CD14-positive monocyte (primary cell): ENCODE measurements around the gene ADAT3. TPM values are rescaled to one million over a fixed set of nuclear protein-coding genes. Genes with fewer than 3 reads are reported as not detected.

Source experiments
- DNase-seq, 3 donors: peaks; one replicate each; pipeline ENCODE4 v3.0.0-alpha.2; 2011 to 2022
- H2AFZ ChIP-seq: 2 replicates; pipeline ENCODE4 v1.6.0; 2012; ENCODE audit warnings: mild to moderate bottlenecking, low read depth, low read length, inconsistent platforms; ENCODE audit not compliant: insufficient read depth, poor library complexity, severe bottlenecking
- H3K27ac ChIP-seq, 2 donors: 1 replicate in 1 of 2; 2 replicates in 1 of 2; pipeline ENCODE4 v1.5.1; 2012 to 2013; ENCODE audit warnings: low read length in 2 of 2, control low read depth in 1 of 2, inconsistent platforms in 1 of 2, low read depth in 1 of 2, mild to moderate bottlenecking in 1 of 2
- H3K27me3 ChIP-seq, 2 donors: one replicate each; pipeline versions ENCODE4 v1.6.0 to v1.6.1; 2011 to 2013; ENCODE audit warnings: low read length in 2 of 2; ENCODE audit not compliant: control insufficient read depth in 2 of 2, insufficient read depth in 2 of 2
- H3K36me3 ChIP-seq, 2 donors: replicated peaks in 1 of 2; 1 replicate in 1 of 2; 2 replicates in 1 of 2; pipeline versions ENCODE4 v1.5.1 to v1.6.1; 2012 to 2013; ENCODE audit warnings: low read length in 2 of 2, control low read depth in 1 of 2, inconsistent platforms in 1 of 2, mild to moderate bottlenecking in 1 of 2; ENCODE audit not compliant: insufficient read depth in 2 of 2, control insufficient read depth in 1 of 2
- H3K4me1 ChIP-seq, 2 donors: 1 replicate in 1 of 2; 2 replicates in 1 of 2; pipeline versions ENCODE4 v1.5.1 to v1.6.1; 2012 to 2013; ENCODE audit warnings: low read length in 2 of 2, control low read depth in 1 of 2, inconsistent platforms in 1 of 2, mild to moderate bottlenecking in 1 of 2, moderate library complexity in 1 of 2; ENCODE audit not compliant: insufficient read depth in 2 of 2, control insufficient read depth in 1 of 2
- H3K4me2 ChIP-seq: replicated peaks from 2 replicates; pipeline ENCODE3; 2012; ENCODE audit warnings: low read length, moderate library complexity, mild to moderate bottlenecking; ENCODE audit not compliant: poor library complexity, severe bottlenecking; ENCODE audit errors: extremely low read depth
- H3K4me3 ChIP-seq, 3 experiments: fragments of 200-600 bp in 1 of 3; sonication (generic) in 1 of 3; replicated peaks in 1 of 3; 1 replicate in 2 of 3; 2 replicates in 1 of 3; pipeline ENCODE4 v1.5.1; 2011 to 2013; ENCODE audit warnings: low read length in 3 of 3, mild to moderate bottlenecking in 3 of 3, control low read depth in 2 of 3, low read depth in 2 of 3, inconsistent platforms in 1 of 3, moderate library complexity in 1 of 3
- H3K79me2 ChIP-seq: 2 replicates; pipeline ENCODE4 v1.6.0; 2012; ENCODE audit warnings: mild to moderate bottlenecking, control low read depth, inconsistent platforms, low read length, moderate library complexity; ENCODE audit not compliant: insufficient read depth
- H3K9ac ChIP-seq: 2 replicates; pipeline ENCODE4 v1.6.0; 2017; ENCODE audit warnings: low read length, mild to moderate bottlenecking; ENCODE audit not compliant: insufficient read depth, poor library complexity, severe bottlenecking
- H3K9me3 ChIP-seq, 2 donors: replicated peaks in 1 of 2; 1 replicate in 1 of 2; 2 replicates in 1 of 2; pipeline versions ENCODE4 v1.5.1 to v1.6.1; 2012 to 2013; ENCODE audit warnings: low read length in 2 of 2, control low read depth in 1 of 2; ENCODE audit not compliant: control insufficient read depth in 1 of 2, insufficient read depth in 1 of 2
- H4K20me1 ChIP-seq: 2 replicates; pipeline ENCODE4 v1.6.0; 2012; ENCODE audit warnings: mild to moderate bottlenecking, low read length, control low read depth, moderate library complexity; ENCODE audit not compliant: insufficient read depth
- H3K27ac Mint-ChIP-seq, 7 donors: one replicate each; pipeline ENCODE4 v1.8.0; 2020; ENCODE audit warnings: mild to moderate bottlenecking in 7 of 7, mixed read lengths in 7 of 7, moderate library complexity in 6 of 7, inconsistent platforms in 2 of 7
- H3K27me3 Mint-ChIP-seq, 3 donors: one replicate each; pipeline ENCODE4 v1.8.0; 2021 to 2022; ENCODE audit warnings: low read depth in 3 of 3, mild to moderate bottlenecking in 3 of 3, mixed read lengths in 3 of 3, moderate library complexity in 3 of 3, inconsistent platforms in 1 of 3
- H3K36me3 Mint-ChIP-seq, 2 donors: one replicate each; pipeline ENCODE4 v1.8.0; 2020; ENCODE audit warnings: mixed read lengths in 2 of 2, inconsistent platforms in 1 of 2, mild to moderate bottlenecking in 1 of 2
- H3K4me1 Mint-ChIP-seq: one replicate; pipeline ENCODE4 v1.8.0; 2020; ENCODE audit warnings: mild to moderate bottlenecking, mixed read lengths
- H3K4me3 Mint-ChIP-seq, 2 donors: one replicate each; pipeline ENCODE4 v1.8.0; 2020; ENCODE audit warnings: mild to moderate bottlenecking in 2 of 2, mixed read lengths in 2 of 2, moderate library complexity in 1 of 2
- H3K9me3 Mint-ChIP-seq, 7 donors: one replicate each; pipeline ENCODE4 v1.8.0; 2020 to 2022; ENCODE audit warnings: mixed read lengths in 7 of 7, mild to moderate bottlenecking in 6 of 7, moderate library complexity in 6 of 7, inconsistent platforms in 2 of 7
- CTCF ChIP-seq: fragments of 200-600 bp; IDR thresholded peaks from one replicate; pipeline ENCODE4 v1.8.0; 2022; ENCODE audit warnings: antibody characterized with exemption, mild to moderate bottlenecking
- WGBS: methylation state at CpG from one replicate; pipeline ENCODE4 v1.1.5; 2013; ENCODE audit warnings: missing lambda C conversion rate; ENCODE audit not compliant: insufficient coverage; 5-methylcytosine and 5-hydroxymethylcytosine counted together
- intact Hi-C, 2 donors: fragments of 100-400 bp; cut with micrococcal nuclease; formaldehyde crosslinking; loops; one replicate each; pipeline versions ENCODE4 v1.15.0 to v1.15.1; 2023
- polyA plus RNA-seq, 3 donors: library from polyadenylated mRNA; depleted of rRNA in 1 of 3; unstranded in 2 of 3; stranded (reverse) in 1 of 3; fragments of 300-500 nt in 2 of 3; fragments of >200 nt in 1 of 3; fragmentation: Illumina TruSeq in 2 of 3; gene quantifications; 1 replicate in 2 of 3; 2 replicates in 1 of 3; pipeline ENCODE4 v1.2.3, GENCODE V29; 2012 to 2021

ADAT3 gene
- polyA plus RNA-seq, 3 donors, result 2.7 to 3.2 (median 3.1) TPM

- Mint-ChIP-seq H3K9me3 (peaks cover 0 to 1% (median 0%) of the 10 kb centered on the region in 7 donors), H3K36me3 (peaks cover 0 to 5% of the 10 kb centered on the region in 2 donors), H3K27ac (no peak overlapping the region), H3K4me1 (peaks cover 18% of the 10 kb centered on the region), H3K27me3 (peaks cover 0 to 4% (median 0%) of the 10 kb centered on the region in 3 donors), H3K4me3 (no peak overlapping the region)
- H3K36me3 ChIP-seq, result no peaks in the 10 kb centered on the region
- H3K9ac ChIP-seq, result no peak overlapping the region
- no peak for DNase-seq
- H3K27me3 ChIP-seq, result no peaks in the 10 kb centered on the region
- intact Hi-C loops, result no loop called here
- peaks cover 12% of the 10 kb centered on the region for H4K20me1 ChIP-seq
- TF ChIP-seq CTCF, result no peak
- no peak overlapping the region for H3K4me3 ChIP-seq
- 97% methylated on average over 2 of the region's 5 CpGs for WGBS
- peaks cover 17% of the 10 kb centered on the region for H3K79me2 ChIP-seq
- no peak overlapping the region for H3K27ac ChIP-seq
- H3K4me1 ChIP-seq, result peaks cover 19 to 22% of the 10 kb centered on the region in 2 donors
- no peak overlapping the region for H3K4me2 ChIP-seq
- no peak overlapping the region for H2AFZ ChIP-seq
- no peaks in the 10 kb centered on the region for H3K9me3 ChIP-seq
Observed at GRCh38 chr19:1888385-1888784, 16.8 kb upstream of the ADAT3 start.

GRCh38 chr19:1889907-1890306 lies 15.3 kb upstream of the ADAT3 start:
- Mint-ChIP-seq H3K27ac (no peak overlapping the region), H3K4me1 (peaks cover 11% of the 10 kb centered on the region), H3K4me3 (no peak overlapping the region), H3K27me3 (peaks cover 0 to 3% (median 0%) of the 10 kb centered on the region in 3 donors), H3K36me3 (no peaks in the 10 kb centered on the region), H3K9me3 (peaks cover 0 to 1% (median 0%) of the 10 kb centered on the region in 7 donors)
- DNase-seq, result no peak
- no peak for TF ChIP-seq CTCF
- Histone ChIP-seq H3K79me2 (peaks cover 2% of the 10 kb centered on the region), H3K4me2 (no peak overlapping the region), H3K27me3 (no peaks in the 10 kb centered on the region), H3K36me3 (no peaks in the 10 kb centered on the region), H4K20me1 (no peaks in the 10 kb centered on the region), H3K9me3 (no peaks in the 10 kb centered on the region), H3K4me1 (peaks cover 11 to 12% of the 10 kb centered on the region in 2 donors), H2AFZ (no peak overlapping the region), H3K4me3 (no peak overlapping the region), H3K9ac (no peak overlapping the region), H3K27ac (no peak overlapping the region)
- whole genome bisulfite sequencing, result no CpG with 5 or more reads among the region's 1 CpG
- intact Hi-C loops, result loop anchor here in 1 of 2 donors (10.0 kb wide), 1 partner anchor 155 kb away; no protein-coding TSS in a partner anchor
